ENCODE data around the gene PEX5L. TPM values are rescaled to one million over a fixed set of nuclear protein-coding genes. Genes with fewer than 3 reads are reported as not detected.

The PEX5L gene
- polyA plus RNA-seq, 6 donors from 2014 or later: 0.13 TPM; not detected in 5

DNA sequence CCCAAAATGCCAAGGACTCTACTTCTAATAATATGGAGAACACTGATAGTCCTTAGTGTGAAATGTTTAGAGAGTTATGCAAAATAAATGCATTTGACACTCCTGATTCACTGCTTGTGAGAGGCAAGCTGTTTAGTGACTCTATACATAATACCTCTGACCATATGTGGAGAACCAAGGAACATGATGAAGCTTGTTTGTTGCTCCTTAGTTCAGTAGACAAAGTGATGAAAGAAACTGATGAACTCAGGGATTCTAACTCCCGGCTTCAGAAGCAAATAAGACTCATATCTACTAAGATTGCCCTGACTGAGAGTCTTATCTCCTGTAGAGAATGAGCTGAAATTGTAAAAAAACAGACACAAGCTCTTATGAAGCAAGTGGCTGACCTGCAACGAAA, 41.3 kb downstream of the PEX5L start:
- Mint-ChIP-seq H3K27ac (no peak overlapping the region), H3K36me3 (no peaks in the 10 kb centered on the region), H3K9me3 (peaks cover 0 to 7% (median 2%) of the 10 kb centered on the region in 7 donors), H3K4me1 (no peaks in the 10 kb centered on the region), H3K4me3 (no peak overlapping the region), H3K27me3 (peaks cover 6 to 22% (median 8%) of the 10 kb centered on the region in 3 donors)
- DNase-seq (no peak), ATAC-seq (ENCODE audit: low read depth in 2 of 2) (no peak)

DNA sequence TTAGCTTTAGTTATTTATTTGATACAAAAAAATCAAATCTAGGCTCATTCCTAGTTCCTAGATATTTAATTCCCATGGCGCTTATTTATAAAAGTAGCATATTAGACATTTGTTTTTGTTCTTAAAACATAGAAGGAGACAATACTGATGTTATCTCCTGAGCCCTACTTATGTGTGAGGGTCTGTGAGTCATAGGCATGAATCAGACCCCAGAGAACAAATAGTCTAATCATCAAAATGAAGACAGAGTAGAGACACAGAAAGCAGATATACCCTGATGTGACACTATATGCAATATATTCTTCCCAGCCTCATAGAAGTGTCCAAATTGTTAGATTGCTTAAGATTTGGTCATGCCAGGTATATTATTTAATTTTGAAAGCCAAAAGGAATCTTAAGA, 44.9 kb downstream of the PEX5L start:
- H3K4me3 Mint-ChIP-seq: no peak overlapping the region
- H3K27ac Mint-ChIP-seq: no peak overlapping the region
- no peaks in the 10 kb centered on the region for H3K4me1 Mint-ChIP-seq
- H3K9me3 Mint-ChIP-seq: peaks cover 0 to 7% (median 2%) of the 10 kb centered on the region in 7 donors
- no peaks in the 10 kb centered on the region for H3K36me3 Mint-ChIP-seq
- no peak for DNase-seq
- H3K27me3 Mint-ChIP-seq: peaks cover 6 to 22% (median 21%) of the 10 kb centered on the region in 3 donors
- ATAC-seq (ENCODE audit: low read depth in 2 of 2): no peak

DNA sequence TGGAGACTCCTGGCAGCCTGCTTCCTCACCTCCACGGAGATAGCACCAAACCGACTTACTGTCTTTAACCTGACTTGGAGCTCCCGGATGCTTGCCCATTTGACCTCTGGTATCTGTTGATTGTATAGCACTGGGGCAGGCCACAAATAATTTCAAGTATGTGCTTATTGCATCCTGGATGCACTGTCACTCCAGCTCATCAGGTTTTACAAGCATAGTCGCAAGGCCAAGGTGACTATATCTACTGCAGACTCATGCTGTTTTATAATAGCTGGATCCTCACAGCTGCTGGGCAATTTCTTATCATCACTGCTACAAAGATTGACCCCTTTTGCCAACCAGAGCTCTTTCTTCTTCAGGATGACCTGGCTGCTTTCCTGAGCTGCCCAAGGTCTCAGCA, 45.6 kb downstream of the PEX5L start:
- DNase-seq: no peak
- no peaks in the 10 kb centered on the region for H3K4me1 Mint-ChIP-seq

DNA sequence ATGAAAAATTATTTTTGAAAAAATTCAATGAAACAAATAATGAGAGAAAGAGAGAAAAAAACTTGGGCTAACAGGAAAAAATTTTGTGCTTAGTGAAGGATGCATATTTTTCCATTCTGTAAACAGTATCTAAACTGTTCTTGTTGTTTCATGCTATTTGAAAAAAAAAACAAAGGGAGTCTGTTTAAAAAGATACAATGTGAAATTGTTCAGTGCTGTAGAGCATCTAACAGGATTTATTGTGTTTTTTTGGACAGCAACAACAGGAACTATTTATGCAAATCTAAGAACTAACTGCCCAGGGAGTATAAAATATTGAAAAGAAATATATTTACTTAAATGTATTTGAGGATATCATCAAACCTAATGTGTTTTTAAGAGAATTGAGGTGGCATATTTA, 55.1 kb downstream of the PEX5L start:
- peaks cover 0 to 2% (median 0%) of the 10 kb centered on the region in 7 donors for H3K9me3 Mint-ChIP-seq
- DNase-seq: no peak
- H3K4me3 Mint-ChIP-seq: no peak overlapping the region
- H3K27ac Mint-ChIP-seq: no peak overlapping the region
- ATAC-seq (ENCODE audit: low read depth in 2 of 2): no peak
- H3K36me3 Mint-ChIP-seq: no peaks in the 10 kb centered on the region
- H3K27me3 Mint-ChIP-seq: peaks cover 4 to 19% (median 8%) of the 10 kb centered on the region in 3 donors
- no peaks in the 10 kb centered on the region for H3K4me1 Mint-ChIP-seq

More for the DNA sequence above, 45.6 kb downstream of the PEX5L start:
- ATAC-seq (ENCODE audit: low read depth in 2 of 2): no peak
- H3K36me3 Mint-ChIP-seq: no peaks in the 10 kb centered on the region
- H3K27me3 Mint-ChIP-seq: peaks cover 6 to 17% (median 15%) of the 10 kb centered on the region in 3 donors
- peaks cover 0 to 5% (median 0%) of the 10 kb centered on the region in 7 donors for H3K9me3 Mint-ChIP-seq
- H3K27ac Mint-ChIP-seq: no peak overlapping the region
- no peak overlapping the region for H3K4me3 Mint-ChIP-seq

DNA sequence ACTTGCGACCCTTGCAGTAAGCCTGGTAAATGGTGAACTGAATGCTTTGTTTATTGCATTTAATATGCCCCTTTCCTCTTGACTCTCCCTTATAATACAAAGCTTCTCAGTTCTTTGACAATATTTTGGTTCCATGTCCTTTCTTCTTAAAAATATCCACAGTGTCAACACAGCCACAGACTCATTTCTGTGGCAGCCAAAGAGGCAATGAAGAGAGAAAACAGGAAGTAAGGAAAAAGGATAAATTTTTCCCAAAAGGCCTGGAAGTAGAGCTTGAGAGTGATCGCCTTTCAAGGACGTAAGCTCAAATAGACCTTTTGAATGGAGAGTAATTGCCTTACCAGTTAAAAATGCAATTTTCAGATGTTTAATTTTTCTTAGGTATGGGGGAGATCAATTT, 59.4 kb downstream of the PEX5L start:
- Mint-ChIP-seq H3K36me3 (no peaks in the 10 kb centered on the region), H3K4me1 (no peaks in the 10 kb centered on the region), H3K27me3 (peaks cover 17 to 41% (median 22%) of the 10 kb centered on the region in 3 donors), H3K9me3 (peaks cover 0 to 2% (median 0%) of the 10 kb centered on the region in 7 donors), H3K27ac (no peak overlapping the region), H3K4me3 (no peak overlapping the region)
- no peak for DNase-seq
- no peak for ATAC-seq (ENCODE audit: low read depth in 2 of 2)

DNA sequence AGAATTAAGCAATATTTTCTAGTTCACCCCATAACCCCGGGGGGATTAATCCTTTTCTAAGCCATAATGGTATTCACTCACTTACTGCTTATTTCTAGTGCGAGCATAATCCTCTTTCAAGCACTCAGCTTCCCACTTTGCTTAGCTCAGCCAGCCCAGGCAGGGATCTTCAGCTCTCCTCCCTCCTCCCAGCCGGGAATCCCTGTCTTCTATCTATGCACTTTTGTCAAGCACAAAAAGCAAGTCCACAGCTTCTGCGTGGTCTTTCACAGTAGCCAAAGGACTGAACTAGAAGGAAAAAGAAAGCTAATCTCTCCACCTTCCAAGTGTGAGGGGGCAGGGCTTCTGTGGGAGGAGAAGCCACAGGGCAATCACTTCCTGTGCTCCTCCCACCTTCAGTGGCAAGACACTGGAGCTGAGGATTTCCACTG, 62.8 kb downstream of the PEX5L start:
- Mint-ChIP-seq H3K27ac (no peak overlapping the region), H3K27me3 (peaks cover 20 to 37% (median 22%) of the 10 kb centered on the region in 3 donors), H3K36me3 (no peaks in the 10 kb centered on the region), H3K9me3 (peaks cover 0 to 2% (median 0%) of the 10 kb centered on the region in 7 donors), H3K4me3 (no peak overlapping the region), H3K4me1 (no peaks in the 10 kb centered on the region)
- ATAC-seq (ENCODE audit: low read depth in 2 of 2): no peak
- no peak for DNase-seq

DNA sequence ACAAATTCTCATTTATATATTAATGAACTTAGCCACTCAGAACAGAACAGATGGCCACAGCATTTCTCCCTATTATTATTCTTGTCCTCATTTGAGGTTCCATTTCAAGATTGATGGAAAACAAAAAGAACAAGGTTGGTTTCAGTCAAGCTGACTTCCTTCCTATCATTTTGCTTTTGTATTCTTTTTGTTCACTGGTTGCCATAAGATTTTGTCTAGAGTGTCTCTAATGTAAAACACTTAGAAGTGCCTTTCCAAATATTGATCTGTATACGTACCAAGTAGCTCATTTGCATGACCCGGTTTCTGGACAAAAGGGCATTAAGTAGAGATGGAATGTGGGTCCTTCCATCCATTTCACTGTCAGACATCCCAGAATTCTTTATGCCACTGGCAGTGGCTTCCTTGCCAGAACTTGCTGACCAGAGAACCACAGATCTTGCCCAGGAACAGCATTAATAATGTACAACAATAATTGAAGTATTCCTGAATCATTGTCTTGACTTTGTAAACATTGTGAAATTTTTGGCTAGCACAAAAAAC, 63.8 kb downstream of the PEX5L start:
- ATAC-seq (ENCODE audit: low read depth in 2 of 2): no peak
- no peak for DNase-seq
- Mint-ChIP-seq H3K27ac (no peak overlapping the region), H3K36me3 (no peaks in the 10 kb centered on the region), H3K4me1 (no peaks in the 10 kb centered on the region), H3K4me3 (no peak overlapping the region), H3K9me3 (peaks cover 0 to 2% (median 0%) of the 10 kb centered on the region in 7 donors), H3K27me3 (peaks cover 20 to 37% (median 22%) of the 10 kb centered on the region in 3 donors)

DNA sequence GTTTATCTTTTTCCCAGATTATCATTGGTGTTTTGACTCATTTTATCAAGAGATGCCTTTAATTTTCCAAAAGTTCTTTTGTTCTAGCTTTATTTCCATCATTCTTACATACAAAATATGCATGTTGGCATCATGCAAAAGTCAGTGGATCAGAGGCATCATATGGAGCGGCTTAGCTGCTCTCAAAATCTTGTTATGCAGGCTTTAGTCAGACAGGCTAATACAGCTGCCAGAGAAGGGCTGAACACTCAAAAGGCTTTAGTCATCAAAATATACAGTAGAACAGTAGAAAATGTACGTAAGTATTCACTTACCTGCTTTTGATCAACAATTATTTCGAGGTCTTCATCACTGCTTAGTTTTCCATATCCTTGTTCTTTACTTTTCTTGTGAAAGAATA, 65.5 kb downstream of the PEX5L start:
- peaks cover 14 to 31% (median 27%) of the 10 kb centered on the region in 3 donors for H3K27me3 Mint-ChIP-seq
- no peak for DNase-seq
- no peak overlapping the region for H3K4me3 Mint-ChIP-seq
- H3K9me3 Mint-ChIP-seq: peaks cover 0 to 2% (median 0%) of the 10 kb centered on the region in 7 donors
- H3K27ac Mint-ChIP-seq: no peak overlapping the region
- no peaks in the 10 kb centered on the region for H3K36me3 Mint-ChIP-seq
- H3K4me1 Mint-ChIP-seq: no peaks in the 10 kb centered on the region
- ATAC-seq (ENCODE audit: low read depth in 2 of 2): no peak

DNA sequence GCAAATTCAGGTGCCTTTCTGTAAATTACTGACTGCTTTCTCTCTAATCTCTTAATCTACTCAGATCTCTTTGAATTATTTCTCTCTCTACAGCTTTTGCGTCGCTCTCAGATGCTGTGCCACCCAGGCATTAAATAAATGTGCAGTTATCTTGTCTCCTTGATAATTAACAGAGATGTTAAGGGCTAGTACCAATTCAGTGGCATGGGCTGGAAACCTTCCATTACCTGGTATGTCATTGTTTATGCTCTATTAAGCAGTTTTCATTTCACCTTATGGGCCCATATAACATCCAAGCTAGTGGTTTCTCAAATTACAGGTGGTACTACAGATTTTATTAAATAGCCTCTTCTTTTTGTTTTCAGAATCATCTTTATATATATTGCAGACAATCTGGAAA, 66.0 kb downstream of the PEX5L start:
- Mint-ChIP-seq H3K36me3 (no peaks in the 10 kb centered on the region), H3K9me3 (peaks cover 0 to 2% (median 0%) of the 10 kb centered on the region in 7 donors), H3K27ac (no peak overlapping the region), H3K27me3 (peaks cover 10 to 28% (median 22%) of the 10 kb centered on the region in 3 donors), H3K4me3 (no peak overlapping the region), H3K4me1 (no peaks in the 10 kb centered on the region)
- DNase-seq (no peak), ATAC-seq (ENCODE audit: low read depth in 2 of 2) (no peak)

DNA sequence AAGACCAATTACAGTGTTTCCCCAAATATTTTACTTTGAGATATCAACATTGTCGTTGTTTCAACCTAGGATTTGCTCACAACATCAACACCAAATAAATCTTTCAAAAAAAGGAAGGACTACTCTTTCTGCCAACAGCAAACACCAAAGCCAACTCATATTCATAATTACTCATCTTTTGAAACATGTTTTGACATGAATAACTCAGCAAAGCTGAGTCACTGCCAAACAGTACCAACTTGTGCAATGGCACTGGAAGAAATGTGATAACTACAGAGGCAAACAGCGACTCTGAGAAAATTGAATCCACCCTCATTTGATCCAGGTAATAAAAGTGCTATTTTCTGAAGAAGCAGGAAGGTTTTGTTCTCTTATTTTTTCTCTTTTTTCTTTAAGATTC, 67.2 kb downstream of the PEX5L start:
- Mint-ChIP-seq H3K4me3 (no peak overlapping the region), H3K27ac (no peak overlapping the region), H3K9me3 (peaks cover 0 to 1% (median 0%) of the 10 kb centered on the region in 7 donors), H3K4me1 (no peaks in the 10 kb centered on the region), H3K27me3 (peaks cover 9 to 28% (median 17%) of the 10 kb centered on the region in 3 donors), H3K36me3 (no peaks in the 10 kb centered on the region)
- ATAC-seq (ENCODE audit: low read depth in 2 of 2) (no peak), DNase-seq (no peak)

DNA sequence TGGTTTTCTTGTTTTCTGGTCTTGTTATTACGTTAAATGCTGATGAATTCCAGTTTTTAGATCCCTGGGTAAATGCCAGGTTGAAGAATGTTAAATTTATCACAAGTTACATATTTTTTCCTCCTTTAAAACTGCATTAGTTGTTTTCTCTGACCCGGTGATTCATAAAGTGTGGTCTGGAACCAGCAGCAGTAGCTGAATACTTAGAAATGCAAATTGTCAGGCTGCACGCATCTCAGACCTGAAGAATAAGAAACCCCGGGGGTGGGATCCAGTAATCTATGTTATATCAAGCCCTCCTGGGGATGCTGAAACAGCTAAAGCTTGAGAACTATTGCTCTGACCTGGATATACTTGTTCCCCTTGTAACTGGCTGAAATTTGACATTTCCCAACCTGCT, 69.1 kb downstream of the PEX5L start:
- ATAC-seq (ENCODE audit: low read depth in 2 of 2) (no peak), DNase-seq (no peak)
- Mint-ChIP-seq H3K27ac (no peak overlapping the region), H3K9me3 (no peaks in the 10 kb centered on the region), H3K27me3 (peaks cover 14 to 23% (median 18%) of the 10 kb centered on the region in 3 donors), H3K36me3 (no peaks in the 10 kb centered on the region), H3K4me3 (no peak overlapping the region), H3K4me1 (no peaks in the 10 kb centered on the region)

DNA sequence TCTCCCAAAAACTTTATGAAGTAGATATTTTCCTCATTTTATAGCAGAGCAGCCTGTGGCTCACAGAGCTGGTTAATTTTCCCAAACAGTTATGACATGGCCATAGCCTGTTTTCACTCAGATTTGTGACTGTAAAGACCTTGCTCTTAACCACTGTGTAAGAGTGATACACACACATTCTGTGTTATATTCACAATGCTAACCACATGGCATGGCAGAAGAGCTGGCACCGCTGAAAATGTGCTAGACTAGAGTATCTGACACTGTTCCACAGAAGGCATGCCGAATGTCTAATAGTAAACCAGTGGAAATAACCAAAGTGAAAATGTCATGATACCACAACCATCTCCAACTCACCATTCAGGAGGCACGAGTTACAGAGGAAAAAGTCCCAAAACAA, 71.8 kb downstream of the PEX5L start:
- Mint-ChIP-seq H3K4me3 (no peak overlapping the region), H3K27me3 (peaks cover 13 to 24% (median 22%) of the 10 kb centered on the region in 3 donors), H3K9me3 (peaks cover 0 to 6% (median 0%) of the 10 kb centered on the region in 7 donors), H3K4me1 (peaks cover 10% of the 10 kb centered on the region in 3 donors), H3K27ac (no peak overlapping the region), H3K36me3 (no peaks in the 10 kb centered on the region)
- no peak for ATAC-seq (ENCODE audit: low read depth in 2 of 2)
- DNase-seq: no peak

DNA sequence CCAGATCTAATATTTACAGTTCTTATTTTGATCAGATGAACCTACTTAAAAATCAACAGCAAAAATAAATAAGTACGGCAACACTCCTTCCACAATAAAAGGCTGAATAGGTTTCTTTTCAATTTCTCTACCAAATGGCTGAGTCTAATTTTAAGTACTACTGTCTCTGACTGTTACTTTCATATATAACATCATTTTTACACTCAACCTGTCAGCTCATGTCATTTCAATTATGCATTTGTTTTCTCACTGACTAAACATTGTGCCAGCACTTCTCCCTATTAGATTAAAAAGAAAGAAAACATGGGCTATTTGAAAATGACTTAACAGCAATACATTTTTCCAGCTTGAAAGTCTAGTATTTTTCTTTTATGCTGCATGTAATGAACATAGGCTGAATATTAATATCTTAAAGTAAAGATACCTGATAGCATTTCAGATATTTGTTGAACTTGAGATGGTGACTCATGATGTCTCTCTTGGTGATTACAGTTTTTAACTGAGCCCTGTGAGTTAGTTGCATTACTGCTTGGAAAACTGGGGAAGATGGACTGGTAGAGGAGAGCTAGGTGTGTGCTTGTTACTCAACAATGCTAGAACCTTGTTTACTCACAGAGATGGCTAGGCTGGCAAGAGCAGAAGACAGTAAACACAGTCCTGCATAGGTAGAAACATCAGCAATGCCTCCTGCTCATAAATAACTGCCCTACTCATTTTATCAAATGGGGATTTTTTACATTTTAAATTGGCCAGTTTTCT, 73.9 kb downstream of the PEX5L start:
- Mint-ChIP-seq H3K27me3 (peaks cover 24 to 34% (median 29%) of the 10 kb centered on the region in 3 donors), H3K36me3 (no peaks in the 10 kb centered on the region), H3K27ac (no peak overlapping the region), H3K4me1 (peaks cover 10% of the 10 kb centered on the region in 3 donors), H3K9me3 (peaks cover 0 to 6% (median 1%) of the 10 kb centered on the region in 7 donors), H3K4me3 (no peak overlapping the region)
- no peak for ATAC-seq (ENCODE audit: low read depth in 2 of 2)
- DNase-seq: no peak

DNA sequence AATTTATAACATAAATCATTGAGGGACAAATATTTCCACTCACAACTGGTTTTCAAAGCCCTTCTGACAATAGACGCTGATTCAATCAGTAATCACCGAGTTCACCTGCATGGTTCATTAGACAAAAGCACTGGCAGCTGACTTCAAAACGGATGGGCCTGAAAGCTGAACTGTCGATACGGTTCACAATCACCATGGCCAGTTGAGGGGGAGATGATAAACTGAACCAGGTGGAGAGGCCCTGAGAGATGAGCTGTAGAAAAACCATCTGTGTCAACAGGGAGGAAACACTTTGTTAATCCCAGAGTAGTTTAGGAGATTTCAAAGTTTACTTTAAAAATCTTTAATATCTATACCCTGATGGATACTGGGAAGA, 75.0 kb downstream of the PEX5L start:
- Mint-ChIP-seq H3K4me1 (peaks cover 15 to 17% (median 17%) of the 10 kb centered on the region in 3 donors), H3K4me3 (peak overlapping the region in 1 of 8 donors; percentile 16), H3K27ac (no peak overlapping the region), H3K9me3 (peaks cover 0 to 10% (median 1%) of the 10 kb centered on the region in 7 donors), H3K27me3 (peaks cover 29 to 36% (median 35%) of the 10 kb centered on the region in 3 donors), H3K36me3 (no peaks in the 10 kb centered on the region)
- DNase-seq: no peak
- no peak for ATAC-seq (ENCODE audit: low read depth in 2 of 2)
